Neuron (in vitro differentiated cells): ENCODE data around the gene TPMT.

Experiments
- H2AFZ ChIP-seq: one replicate; pipeline ENCODE4 v1.6.1; 2013; ENCODE audit warnings: low read depth, mild to moderate bottlenecking, inconsistent platforms, low read length, moderate library complexity
- H3K27me3 ChIP-seq: one replicate; pipeline ENCODE4 v1.6.1; 2013; ENCODE audit warnings: low read length; ENCODE audit not compliant: insufficient read depth
- H3K36me3 ChIP-seq: one replicate; pipeline ENCODE4 v1.6.1; 2013; ENCODE audit warnings: low read length; ENCODE audit not compliant: insufficient read depth
- H3K4me1 ChIP-seq: one replicate; pipeline ENCODE4 v1.6.1; 2013; ENCODE audit warnings: low read length; ENCODE audit not compliant: insufficient read depth
- H3K4me3 ChIP-seq: 2 replicates; pipeline ENCODE4 v1.5.1; 2013; ENCODE audit warnings: mild to moderate bottlenecking, low read length, moderate library complexity
- H3K9me3 ChIP-seq: one replicate; pipeline ENCODE4 v1.6.1; 2013; ENCODE audit warnings: low read length

TPMT gene

DNA sequence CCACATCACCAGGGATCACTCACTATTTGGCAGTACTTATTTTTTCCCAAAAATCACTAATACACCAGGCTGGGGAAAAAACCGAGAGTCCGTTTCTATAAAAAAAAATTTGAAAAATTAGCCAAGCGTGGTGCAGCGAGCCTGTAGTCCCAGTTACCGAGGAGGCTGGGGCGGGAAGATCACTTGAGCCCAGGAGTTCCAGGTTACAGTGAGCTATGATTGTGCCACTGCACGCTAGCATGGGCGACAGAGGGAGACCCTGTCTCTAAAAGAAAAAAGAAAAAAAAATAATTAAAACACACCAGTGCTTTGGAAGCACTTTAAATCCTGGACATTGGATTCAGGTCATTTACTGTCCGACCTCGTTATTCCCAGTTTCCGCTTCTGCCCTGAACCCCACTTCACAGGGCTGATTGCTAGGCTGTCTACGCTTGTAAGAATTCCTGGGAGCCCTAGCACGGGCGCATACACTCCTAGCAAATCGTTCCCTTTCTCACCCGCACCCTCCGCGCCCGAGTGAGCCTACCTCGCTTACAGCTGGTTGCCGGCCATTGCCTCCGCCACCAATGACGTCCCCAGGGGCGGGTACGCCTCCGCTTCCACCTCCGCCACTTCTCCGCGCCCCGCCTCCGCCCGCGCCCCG is at the start of gene TPMT:
Gene TPMT (minus strand): TSS at position 571 of the 643 bp plus-strand sequence. CDS start 5,950 bp downstream, outside the sequence.
- Histone ChIP-seq H3K4me3 (peak within 1 kb of the TSS; percentile 99), H3K27me3 (no peaks in the 10 kb centered on the region), H3K4me1 (peaks cover 21% of the 10 kb centered on the region), H2AFZ (peak within 1 kb of the TSS; percentile 99), H3K9me3 (no peaks in the 10 kb centered on the region), H3K36me3 (no peaks in the 10 kb centered on the region)

DNA sequence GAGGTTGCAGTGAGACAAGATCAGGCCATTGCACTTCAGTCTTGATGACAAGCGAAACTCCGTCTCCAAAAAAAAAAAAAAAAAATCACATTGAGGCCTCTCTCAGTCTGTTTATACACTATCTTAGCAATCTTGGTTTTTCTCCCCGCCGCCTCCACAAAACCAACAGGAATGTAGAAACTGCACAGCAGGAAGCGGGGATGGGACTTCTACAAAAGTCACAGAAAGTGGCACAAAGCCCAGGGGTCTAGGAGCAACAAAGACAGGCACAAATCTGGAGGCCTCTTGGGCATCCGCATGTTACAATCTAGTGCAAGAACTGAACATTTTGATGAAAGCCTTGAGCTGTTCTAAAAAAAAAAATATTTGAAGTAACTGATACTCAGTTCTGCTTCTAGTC is 48.9 kb upstream of the TPMT start:
- Histone ChIP-seq H3K27me3 (no peaks in the 10 kb centered on the region), H3K4me1 (no peaks in the 10 kb centered on the region), H3K9me3 (no peaks in the 10 kb centered on the region), H3K36me3 (peaks cover 22% of the 10 kb centered on the region), H2AFZ (no peak overlapping the region), H3K4me3 (no peak overlapping the region)

DNA sequence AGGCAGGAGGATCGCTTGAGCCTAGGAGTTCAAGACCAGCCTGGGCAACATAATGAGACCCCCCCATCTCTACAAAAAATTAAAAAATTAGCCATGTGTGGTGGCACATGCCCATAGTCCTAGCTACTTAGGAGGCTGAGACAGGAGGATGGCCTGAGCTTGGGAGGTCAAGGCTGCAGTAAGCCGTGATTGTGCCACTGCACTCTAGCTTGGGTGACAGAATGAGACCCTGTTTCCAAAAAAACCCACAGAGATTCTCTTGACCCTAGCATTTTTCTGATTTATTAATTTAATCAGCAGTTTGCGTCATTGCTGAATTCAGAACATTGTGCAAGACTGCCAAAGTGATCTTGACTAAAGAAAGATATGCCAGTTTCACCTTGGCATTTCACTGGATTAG is 37.1 kb upstream of the TPMT start:
- no peaks in the 10 kb centered on the region for H3K4me1 ChIP-seq
- H3K36me3 ChIP-seq: peaks cover 6% of the 10 kb centered on the region
- no peaks in the 10 kb centered on the region for H3K27me3 ChIP-seq
- no peaks in the 10 kb centered on the region for H3K9me3 ChIP-seq
- H3K4me3 ChIP-seq: no peak overlapping the region
- H2AFZ ChIP-seq: no peak overlapping the region

DNA sequence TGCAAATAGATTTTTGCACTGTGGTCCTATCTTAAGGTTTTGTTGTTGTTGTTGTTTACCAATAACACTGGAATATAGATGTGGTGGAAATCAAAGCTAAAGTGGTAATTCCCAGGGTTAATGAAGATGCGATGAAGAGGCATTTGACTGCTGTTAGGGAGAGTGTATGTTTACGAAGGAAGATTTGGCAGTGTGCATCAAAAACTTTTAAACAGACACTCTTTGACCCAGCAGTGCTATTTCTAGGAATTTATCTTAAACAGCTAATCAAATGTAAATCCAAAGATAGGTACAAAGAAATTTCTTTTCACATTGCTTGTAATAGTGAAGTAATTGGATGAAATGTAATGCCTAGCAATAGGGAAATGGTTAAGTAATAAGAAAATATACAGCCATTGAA is 34.3 kb upstream of the TPMT start:
- Histone ChIP-seq H3K27me3 (no peaks in the 10 kb centered on the region), H3K4me3 (no peak overlapping the region), H3K36me3 (peaks cover 6% of the 10 kb centered on the region), H3K9me3 (no peaks in the 10 kb centered on the region), H3K4me1 (peaks cover 8% of the 10 kb centered on the region), H2AFZ (no peak overlapping the region)

DNA sequence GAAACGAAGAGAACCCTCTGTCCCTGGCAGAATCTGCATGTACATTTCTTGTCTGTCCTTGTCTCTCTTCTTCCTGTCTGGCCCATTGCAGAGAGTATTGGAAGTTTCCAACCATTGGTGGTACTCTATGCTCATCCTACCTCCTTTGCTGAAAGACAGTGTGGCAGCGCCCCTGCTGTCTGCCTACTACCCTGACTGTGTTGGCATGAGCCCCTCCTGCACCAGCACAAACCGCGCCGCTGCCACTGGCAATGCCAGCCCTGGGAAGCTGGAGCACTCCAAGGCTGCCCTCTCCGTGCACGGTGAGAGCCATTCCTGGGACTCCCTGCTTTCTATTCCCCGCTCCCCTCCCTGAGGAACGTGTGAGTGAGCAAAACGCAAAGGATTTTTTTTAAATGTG is 32.8 kb upstream of the TPMT start:
- Histone ChIP-seq H3K4me3 (no peak overlapping the region), H3K27me3 (no peaks in the 10 kb centered on the region), H3K9me3 (no peaks in the 10 kb centered on the region), H3K36me3 (peaks cover 6% of the 10 kb centered on the region), H3K4me1 (peaks cover 8% of the 10 kb centered on the region), H2AFZ (no peak overlapping the region)

DNA sequence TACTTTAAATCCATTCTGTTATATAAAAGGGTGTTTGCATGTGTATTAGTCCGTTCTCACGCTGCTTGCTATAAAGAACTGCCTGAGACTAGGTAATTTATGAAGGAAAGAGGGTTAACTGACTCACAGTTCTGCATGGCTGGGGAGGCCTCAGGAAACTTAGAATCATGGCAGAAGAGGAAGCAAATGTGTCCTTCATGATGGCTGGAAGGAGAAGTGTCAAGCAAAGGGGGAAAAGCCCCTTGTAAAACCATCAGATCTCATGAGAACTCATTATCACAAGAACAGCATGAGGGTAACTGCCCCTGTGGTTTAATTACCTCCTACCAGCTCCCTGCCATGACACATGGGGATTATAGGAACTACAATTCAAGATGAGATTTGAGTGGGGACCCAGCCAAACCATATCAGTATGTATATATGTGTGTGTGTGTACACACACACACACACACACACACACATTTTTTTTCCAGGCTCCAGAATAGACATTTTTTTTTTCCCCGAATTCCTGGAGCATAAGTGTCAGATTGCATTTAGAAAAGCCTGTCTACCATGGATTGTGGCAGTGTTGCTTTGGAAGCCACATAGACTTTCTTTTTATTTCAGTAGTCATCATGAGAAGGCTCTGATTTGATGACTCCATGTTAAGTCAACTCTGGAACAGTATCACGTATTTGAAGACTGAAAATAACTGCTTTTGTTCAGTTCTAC is 31.8 kb upstream of the TPMT start:
- Histone ChIP-seq H3K4me1 (peaks cover 8% of the 10 kb centered on the region), H3K9me3 (no peaks in the 10 kb centered on the region), H3K27me3 (no peaks in the 10 kb centered on the region), H2AFZ (no peak overlapping the region), H3K4me3 (no peak overlapping the region), H3K36me3 (peaks cover 6% of the 10 kb centered on the region)

DNA sequence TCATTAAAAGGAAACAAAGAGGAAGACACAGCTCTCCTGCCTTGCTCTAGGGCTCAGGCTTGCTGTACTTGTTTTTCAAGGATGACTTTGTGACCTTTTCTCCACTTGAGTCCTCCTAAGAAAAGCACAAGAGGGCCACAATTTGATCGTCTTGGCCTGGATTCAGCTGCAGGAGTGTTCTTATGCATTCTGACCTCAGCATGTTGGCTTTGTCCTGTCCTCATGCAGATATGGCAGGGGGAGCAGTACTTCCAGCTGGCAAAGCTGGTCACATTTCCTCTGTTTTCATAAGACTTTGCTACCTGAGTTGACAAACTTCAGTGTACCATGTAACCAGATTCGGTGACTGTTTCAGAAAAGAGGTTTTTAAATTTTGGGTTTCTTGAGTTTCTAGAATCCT is 31.2 kb upstream of the TPMT start:
- Histone ChIP-seq H3K4me1 (peaks cover 8% of the 10 kb centered on the region), H3K36me3 (no peaks in the 10 kb centered on the region), H3K9me3 (no peaks in the 10 kb centered on the region), H2AFZ (no peak overlapping the region), H3K4me3 (no peak overlapping the region), H3K27me3 (no peaks in the 10 kb centered on the region)

DNA sequence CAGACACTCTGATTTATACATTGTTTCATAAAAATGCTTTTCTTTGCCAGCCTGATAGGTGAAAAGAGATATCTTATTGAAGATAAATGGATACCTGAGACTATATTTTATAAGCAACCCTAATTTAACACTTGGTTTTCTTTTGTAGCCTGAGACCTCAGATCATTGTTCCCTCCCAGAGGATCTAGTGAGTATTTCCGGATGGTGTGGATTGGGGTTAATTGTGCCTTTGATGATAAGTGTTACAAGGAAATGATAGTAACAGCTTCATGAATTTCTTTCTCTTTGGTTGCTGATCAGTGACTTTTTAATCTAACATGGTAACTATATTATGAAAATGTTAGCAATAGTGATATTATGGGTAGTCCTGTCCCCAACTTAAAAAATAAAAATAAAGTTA is 30.7 kb upstream of the TPMT start:
- Histone ChIP-seq H3K4me1 (peaks cover 8% of the 10 kb centered on the region), H3K36me3 (no peaks in the 10 kb centered on the region), H2AFZ (no peak overlapping the region), H3K4me3 (no peak overlapping the region), H3K27me3 (no peaks in the 10 kb centered on the region), H3K9me3 (no peaks in the 10 kb centered on the region)

DNA sequence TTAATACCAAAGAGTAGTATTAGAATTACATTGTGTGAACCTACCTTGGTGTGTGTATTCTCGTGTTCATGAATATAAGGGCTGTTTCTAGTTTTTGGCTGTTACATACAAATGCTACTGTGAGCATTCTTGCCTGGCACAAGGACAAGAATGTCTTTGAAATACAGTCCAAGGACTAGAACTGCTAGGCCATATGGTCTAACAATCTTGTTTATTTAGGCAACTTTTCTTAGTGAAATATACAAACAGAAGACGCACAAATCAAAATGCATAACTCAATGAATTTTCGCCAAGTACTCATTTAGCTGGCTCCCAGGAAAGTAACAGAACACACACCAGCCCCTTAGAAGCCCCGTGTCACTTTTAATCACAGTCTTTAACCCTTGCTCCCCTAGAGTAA is 28.9 kb upstream of the TPMT start:
- Histone ChIP-seq H3K9me3 (no peaks in the 10 kb centered on the region), H3K4me3 (no peak overlapping the region), H3K4me1 (peaks cover 8% of the 10 kb centered on the region), H2AFZ (no peak overlapping the region), H3K36me3 (no peaks in the 10 kb centered on the region), H3K27me3 (no peaks in the 10 kb centered on the region)

DNA sequence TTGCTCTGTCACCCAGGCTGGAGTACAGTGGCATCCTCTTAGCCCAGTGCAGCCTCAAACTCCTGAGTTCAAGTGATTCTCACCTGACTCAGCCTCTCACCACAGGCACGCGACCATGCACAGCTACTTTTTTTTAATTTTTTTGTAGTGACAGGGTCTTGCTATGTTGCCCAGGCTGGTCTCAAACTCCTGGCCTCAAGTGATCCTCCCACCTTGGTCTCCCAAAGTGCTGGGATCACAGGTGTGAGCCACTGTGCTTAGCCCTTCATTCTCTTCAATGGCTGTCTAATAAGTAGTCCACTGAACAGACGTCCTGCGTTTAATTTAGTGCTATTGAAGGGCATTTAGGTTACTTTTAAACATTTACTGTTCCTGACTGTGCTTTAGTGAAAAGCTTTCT is 27.7 kb upstream of the TPMT start:
- no peak overlapping the region for H3K4me3 ChIP-seq
- H3K27me3 ChIP-seq: no peaks in the 10 kb centered on the region
- H3K4me1 ChIP-seq: peaks cover 8% of the 10 kb centered on the region
- H3K36me3 ChIP-seq: no peaks in the 10 kb centered on the region
- H3K9me3 ChIP-seq: no peaks in the 10 kb centered on the region
- H2AFZ ChIP-seq: no peak overlapping the region

DNA sequence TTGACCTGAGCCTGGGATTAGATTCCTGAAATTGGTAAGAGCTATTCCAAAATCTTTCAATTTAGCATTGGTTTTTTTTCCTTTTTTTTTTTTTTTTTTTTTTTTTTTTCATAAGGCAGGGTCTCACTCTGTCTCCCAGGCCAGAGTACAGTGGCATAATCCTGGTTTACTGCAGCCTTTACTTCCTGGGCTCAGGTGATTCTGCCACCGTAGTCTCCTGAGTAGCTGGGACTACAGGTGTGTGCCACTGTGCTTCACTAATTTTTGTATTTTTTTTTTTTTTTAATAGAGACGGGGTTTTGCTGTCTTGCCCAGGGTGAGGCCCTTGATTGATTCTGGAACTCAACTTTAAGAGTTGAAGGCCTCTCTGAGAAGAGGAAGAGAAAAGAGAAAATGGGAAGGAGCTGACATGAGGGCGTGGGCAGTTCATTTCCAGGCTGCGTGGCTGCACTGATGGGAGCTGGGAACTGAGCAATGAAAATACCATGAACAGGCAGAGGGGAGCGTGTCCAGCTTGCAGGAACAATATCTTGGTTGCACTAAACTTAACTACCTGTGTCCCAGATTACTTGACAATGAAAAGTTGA is 25.0 kb upstream of the TPMT start:
- Histone ChIP-seq H2AFZ (no peak overlapping the region), H3K4me1 (no peaks in the 10 kb centered on the region), H3K4me3 (no peak overlapping the region), H3K9me3 (no peaks in the 10 kb centered on the region), H3K27me3 (no peaks in the 10 kb centered on the region), H3K36me3 (peaks cover under 1% of the 10 kb centered on the region)

DNA sequence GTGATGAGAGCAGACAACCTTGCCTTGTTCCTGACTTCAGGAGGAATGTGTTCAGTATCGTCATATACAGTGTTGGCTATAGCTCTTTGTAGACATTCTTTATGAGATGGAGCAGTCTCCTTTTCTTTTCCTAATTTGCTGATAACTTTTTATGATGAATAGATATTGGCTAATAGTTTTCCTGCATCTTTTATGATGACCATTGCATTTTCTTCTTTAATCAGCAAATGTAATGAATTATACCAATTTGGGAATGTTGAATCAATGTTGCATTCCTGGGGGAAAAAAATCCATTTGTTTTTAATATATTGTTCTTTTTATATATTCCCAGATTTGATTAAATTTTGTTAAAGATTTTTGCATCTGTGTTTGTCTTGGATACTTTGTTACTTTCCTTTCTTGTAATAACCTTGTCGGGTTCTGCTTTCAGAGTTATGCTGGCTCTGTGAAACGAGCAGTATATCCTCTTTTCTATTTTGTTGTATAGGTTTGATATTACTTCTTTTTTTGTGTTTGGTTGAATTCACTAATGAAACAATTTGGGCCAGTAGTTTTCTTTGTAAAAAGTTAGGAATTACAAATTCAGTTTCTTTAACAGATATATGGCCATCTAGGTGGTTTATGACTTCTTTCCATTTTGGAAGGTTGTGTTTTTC is 24.2 kb upstream of the TPMT start:
- Histone ChIP-seq H3K4me1 (no peaks in the 10 kb centered on the region), H3K27me3 (no peaks in the 10 kb centered on the region), H3K9me3 (peaks cover 2% of the 10 kb centered on the region), H3K4me3 (no peak overlapping the region), H3K36me3 (peaks cover 4% of the 10 kb centered on the region), H2AFZ (no peak overlapping the region)

DNA sequence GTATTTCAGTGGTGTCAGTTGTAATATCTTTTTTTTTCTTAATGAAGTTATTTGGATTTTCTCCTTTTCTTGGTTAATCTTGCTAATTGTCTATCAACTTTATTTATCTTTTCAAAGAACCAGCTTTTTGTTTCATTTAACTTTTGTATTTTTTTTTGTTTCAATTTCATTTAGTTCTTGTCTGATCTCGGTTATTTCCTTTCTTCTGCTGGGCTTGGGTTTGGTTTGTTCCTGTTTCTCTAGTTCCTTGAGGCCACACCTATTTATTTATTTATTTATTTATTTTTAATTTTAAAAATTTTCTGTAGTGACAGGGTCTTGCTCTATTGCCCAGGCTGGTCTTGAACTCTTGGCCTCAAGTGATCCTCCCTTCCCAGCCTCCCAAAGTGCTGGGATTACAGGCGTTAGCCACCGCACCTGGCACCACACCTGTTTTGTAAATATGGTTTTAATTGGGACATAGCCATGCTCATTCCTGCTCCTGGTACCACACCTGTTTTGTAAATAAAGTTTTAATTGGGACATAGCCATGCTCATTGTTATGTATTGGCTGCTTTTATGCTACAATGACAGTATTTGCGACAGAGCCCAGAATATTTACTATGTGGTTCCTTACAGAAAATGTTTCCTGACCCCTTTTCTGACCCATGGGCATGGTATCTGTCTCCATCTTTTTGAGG is 22.5 kb upstream of the TPMT start:
- Histone ChIP-seq H3K9me3 (peaks cover 2% of the 10 kb centered on the region), H3K4me1 (no peaks in the 10 kb centered on the region), H3K27me3 (no peaks in the 10 kb centered on the region), H2AFZ (no peak overlapping the region), H3K36me3 (peaks cover 4% of the 10 kb centered on the region), H3K4me3 (no peak overlapping the region)
